ENCODE data around the gene CCER1. TPM values are rescaled to one million over a fixed set of nuclear protein-coding genes. Genes with fewer than 3 reads are reported as not detected.

The CCER1 gene
- polyA plus RNA-seq, 3 donors, result not detected

- DNase-seq, result no peak
These were observed 33.4 kb downstream of the CCER1 start for GRCh38 chr12:90921536-90921935.

DNA sequence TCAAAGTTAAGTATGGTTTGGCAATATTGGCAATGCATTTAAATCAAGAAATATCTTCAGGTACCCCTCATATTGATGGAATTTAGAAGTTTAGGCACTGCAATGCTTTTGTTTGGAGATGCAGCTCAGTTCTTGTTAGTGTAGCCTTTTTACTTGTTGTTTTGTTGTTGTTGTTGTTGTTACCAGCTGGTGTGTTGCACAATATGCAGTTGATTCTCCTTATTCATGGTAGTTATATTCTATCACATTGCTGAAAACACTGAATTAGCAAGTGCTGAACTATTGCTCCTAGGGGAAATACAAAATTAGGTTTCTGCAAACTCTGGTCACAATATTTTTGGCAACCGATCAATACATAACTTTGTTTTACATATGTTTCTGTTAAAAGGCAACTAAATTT is 34.8 kb downstream of the CCER1 start:
- DNase-seq, result no peak

DNA sequence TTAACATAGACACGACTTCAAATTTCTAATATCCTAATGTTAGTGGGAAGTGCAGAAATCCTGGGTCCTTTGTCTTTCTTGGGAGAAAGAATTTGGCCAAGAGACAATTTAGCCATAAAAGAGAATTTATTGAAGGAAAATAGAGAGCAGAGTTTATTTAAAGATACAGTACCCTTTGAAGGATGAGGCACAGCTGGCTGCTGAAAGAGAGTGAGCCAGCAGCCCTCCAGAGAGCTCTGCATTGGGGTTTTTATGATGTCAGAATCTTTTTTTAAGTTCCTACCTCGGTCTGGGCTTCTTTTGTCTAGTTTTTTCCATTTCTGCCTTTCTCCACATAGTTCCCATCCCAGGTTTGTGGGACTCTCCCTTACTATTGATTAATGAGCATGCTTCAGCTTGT is 37.5 kb downstream of the CCER1 start:
- peak; percentile 31 for DNase-seq

DNA sequence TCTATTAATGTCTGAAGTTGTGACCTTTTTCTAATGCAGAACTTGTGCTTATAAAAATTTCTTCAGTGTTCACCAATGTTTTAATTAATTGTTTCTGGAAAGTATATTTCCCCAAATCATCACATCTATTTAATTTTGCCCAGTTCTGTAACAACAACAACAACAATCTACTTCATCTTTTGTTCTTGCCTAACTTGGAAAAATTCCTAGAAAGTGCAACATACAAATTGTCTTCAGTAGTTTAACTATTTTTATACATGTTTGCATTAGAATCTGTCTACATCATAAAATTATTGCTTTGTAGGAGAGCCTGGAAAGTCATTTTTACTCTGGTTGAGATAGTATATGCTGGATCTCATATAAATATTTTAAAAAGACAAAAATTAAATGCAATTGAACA is 38.5 kb downstream of the CCER1 start:
- no peak for DNase-seq

DNA sequence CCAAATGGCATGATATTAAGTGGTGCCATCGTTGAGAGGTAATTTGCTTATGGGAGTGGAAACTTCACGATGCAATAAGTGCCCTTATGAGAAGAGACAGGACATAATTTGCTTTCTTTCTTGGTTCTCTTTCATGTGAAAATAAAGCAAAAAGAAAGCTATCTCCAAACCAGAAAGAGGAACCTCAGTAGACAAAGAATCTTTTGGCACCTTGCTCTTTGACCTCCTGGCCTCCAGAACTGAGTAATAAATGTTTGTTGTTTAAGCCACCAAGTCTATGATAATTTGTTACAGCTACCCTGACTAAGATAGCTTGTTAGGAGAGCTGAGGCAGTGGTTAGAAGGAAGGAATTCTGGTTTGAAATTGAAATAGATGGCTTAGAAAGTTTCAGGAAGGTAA is 39.6 kb downstream of the CCER1 start:
- no peak for DNase-seq

GRCh38 chr12:90910958-90911357 is 44.0 kb downstream of the CCER1 start:
- DNase-seq, result no peak

GRCh38 chr12:90909069-90909770 is 45.8 kb downstream of the CCER1 start:
- DNase-seq, result no peak

GRCh38 chr12:90908465-90908864 is 46.5 kb downstream of the CCER1 start:
- no peak for DNase-seq

GRCh38 chr12:90905691-90906370 is 49.1 kb downstream of the CCER1 start:
- no peak for DNase-seq

- DNase-seq, result no peak
These were observed 52.4 kb downstream of the CCER1 start for GRCh38 chr12:90902596-90902995.

Other genes starting within 250 kb of the CCER1 start
- not detected for gene EPYC, start 49.8 kb upstream of the CCER1 start, polyA plus RNA-seq (ENCODE audit: insufficient read length in 3 of 3)
- under 1 TPM in 1 of 3 donors, not detected in 2; 0.06 TPM for gene KERA, start 102.8 kb upstream of the CCER1 start, polyA plus RNA-seq (ENCODE audit: insufficient read length in 3 of 3)
- 10 to 100 TPM; 38.0 to 52.1 (median 43.2) TPM for gene LUM, start 156.3 kb upstream of the CCER1 start, polyA plus RNA-seq (ENCODE audit: insufficient read length in 3 of 3)
- 100 to 1,000 TPM; 446 to 532 (median 446) TPM for gene DCN, start 227.6 kb upstream of the CCER1 start, polyA plus RNA-seq (ENCODE audit: insufficient read length in 3 of 3)